Activated gamma-delta T cell (primary cell): ENCODE data around the gene GNAZ.
A peak's percentile ranks its signal among the peaks of the same experiment; 100 is the strongest.

Source experiments
- DNase-seq: peaks from one replicate; lab custom pipeline; 2025; lab: John Stamatoyannopoulos, UW

The GNAZ gene

DNA sequence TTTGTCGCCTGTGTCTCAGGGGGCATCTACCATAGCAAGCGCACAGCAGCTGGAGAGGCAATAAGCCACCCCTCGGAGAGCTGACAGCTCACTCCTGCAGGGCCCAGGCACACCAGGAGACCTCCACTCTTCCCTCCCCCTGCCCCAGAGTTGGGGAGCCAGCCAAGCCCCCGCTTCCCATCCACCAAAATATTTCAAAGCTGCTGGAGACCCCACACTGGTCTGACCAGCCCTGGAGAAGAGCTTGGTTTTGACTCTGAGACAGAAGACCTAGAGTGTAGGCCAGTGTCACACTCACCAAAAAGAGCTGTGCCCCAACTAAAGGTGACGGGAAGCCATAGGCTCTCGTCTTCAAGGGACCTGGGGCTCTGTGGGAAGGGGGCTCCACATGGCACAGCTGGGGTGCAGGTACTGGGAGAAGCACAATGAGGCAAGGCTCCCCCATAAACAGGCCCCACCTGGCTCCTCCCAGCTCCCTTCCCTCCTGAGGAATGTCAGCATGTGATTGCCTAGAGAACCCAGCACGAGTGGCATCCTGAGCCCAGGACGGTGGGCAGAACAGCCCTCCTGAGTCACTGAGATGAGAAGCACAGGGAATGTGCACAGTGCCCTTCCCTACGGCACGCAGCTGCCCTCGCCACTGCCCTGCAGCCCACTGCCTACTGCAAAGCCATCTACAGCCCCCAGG lies 5.8 kb upstream of the GNAZ start:
- no peak for DNase-seq

DNA sequence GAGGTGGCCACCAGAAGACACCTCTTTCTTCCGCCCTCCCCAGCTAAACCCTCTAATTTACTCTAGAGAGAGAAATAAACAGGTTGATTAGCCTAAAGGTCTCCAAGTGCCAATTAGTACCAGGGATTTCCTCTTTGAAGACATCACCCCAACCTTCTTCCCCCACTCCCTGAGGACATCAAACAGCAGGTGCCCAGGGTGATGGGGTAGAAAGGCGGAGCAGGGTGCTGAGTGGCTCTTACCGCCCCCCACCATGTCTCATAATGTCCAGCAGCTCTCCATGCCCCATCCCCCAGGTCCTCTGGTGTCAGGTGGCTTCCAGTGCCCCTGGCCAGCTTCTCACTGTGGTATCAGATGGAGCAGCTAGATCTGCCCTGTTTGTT lies 5.3 kb upstream of the GNAZ start:
- DNase-seq: no peak

DNA sequence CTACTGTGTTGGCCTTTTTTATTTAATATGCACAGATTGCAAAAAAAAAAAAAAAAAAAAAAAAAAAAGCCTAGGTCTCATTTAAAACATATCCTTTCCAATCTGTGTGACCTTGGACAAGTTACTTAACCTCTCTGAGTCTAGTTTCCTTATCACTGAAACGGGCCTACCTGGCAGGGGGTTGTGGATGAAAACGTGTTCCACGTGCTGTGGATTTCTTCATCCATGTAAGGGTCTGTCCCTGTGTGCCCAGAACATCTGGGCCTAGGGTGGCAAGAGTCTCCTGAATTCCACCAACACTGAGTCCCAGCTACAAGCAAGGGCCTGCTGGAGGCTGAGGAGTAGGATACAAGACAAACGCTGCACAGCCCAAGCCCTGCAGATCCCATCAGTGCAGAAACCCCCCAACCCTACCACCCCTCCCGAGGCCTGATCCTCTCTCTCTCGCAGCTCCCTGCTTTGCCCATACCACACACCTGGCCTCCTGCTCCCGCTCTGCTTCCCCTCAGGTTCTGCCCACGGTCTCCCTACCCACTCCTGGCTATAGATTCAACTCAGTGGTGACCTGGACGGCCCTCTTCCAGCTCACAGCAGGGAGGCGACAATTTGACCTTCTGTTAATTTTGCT lies 4.7 kb upstream of the GNAZ start:
- no peak for DNase-seq

DNA sequence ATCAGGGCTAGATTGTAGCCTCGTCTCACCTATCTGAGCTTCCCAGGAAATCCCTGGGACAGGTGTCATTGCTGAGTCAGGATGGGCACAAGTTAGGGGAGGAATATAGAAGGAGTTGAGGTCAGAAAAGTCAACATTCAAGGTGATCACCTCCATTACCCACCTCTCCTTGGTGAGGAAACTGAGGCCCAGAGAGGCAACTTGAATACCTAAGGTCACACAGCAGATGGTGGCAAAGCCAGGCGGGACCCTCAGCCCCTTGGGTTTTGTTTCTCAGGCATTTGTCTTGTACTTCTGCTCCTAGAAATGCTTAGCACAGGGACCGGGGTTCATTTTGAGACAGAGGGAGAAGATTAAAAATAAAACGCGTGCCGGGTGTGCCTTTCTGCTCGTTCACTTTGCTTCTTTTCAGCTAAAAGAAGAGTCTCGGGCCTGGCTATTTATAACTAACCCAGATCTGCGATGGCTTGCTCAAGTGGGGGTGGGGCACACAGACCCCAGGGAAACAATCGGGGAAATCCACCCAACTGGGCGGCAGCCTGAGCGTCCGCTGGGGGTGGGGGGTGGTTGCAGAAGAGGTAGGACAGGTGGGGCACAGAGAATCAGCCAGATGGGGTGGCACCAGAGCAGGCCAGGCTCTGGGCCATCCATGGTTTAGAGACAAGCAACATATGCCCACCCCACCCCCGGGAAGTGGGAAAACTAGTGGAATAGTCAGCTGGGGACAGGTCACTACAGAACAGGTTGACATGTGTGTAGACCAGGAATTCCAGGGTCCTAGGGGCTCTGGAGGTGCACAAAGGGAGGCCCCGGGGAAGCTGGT lies 3.9 kb upstream of the GNAZ start:
- DNase-seq: no peak

DNA sequence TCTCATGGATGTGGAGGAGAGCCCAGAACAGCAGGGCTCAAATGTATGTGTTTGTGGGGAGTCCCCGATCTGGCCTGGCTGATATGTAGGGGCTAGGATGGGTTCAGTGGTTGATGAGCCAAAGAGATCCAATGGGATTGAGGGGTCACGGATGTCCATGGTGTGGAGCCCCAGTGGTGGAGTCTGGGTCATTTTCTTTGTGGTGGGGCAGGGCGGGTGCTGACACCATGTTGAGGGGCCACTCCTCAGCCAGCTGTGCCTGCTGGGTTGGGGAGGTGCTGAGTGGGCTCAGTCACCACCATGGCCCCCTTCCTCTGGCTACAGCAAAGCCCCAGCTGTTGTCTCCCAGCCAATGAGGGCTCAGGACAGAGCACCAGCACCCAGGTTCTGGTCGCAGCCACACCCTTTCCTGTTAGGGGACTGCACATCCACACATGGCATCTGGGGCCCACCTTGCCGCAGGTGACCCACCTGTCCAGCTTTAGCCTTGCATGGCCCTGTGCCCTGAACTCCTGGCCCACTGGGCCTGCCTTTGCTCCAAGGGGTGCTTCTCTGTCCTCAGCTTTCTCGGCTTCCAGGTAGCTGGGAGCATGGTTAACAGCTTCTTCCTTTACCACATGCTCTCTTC lies 3.2 kb upstream of the GNAZ start:
- no peak for DNase-seq

DNA sequence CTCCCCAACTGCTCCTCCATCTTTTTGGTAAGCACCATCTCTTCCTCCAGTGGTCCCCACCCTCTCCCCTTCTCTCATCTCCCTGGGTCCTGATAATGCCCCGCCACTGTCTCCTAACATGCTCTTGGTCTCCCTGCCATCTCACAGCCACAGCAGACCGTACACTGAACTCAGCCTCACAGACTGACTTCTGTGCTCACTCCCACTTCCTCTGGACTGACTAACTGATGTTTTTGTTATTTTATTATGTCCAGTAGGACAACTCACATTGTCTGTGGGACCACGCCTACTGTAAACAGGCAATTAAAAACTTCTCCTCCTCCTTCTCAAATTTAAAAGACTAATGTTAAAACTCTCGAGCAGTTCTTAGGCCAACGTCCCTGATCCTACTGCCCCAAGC lies 2.6 kb upstream of the GNAZ start:
- no peak for DNase-seq

DNA sequence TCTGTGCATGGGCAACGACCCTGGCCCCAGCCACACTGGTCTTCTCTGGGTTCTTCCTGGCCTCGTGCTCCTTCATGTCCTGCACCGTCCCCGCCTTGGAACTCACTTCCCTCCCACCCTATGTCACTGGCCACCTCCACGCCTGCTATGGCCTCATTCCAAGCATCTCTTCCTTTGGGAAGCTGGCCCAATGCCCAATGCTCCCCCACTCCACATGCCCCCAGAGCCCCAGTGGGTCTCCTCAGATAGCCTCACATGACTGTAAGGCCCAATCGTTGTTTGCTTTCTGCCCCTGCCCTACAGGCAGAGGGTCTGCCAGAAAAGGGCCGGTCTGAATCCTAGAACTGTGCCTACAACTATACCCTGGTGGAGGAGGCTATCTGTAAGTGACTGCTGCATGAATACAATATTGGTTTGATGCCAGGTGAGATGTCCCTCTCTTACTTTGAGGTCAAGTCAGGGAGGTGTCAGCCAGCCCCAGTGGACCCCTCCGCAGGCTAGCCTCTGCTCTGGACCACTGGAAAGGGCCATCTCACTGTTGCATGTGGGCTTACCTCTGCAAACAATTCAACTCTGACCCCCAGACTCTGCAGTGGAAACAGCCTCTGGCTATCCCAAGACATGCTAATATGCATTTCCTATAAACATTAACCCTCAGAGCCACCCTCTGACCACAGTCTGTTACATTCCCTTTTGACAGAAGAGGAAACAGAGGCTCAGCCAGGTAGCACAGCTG lies 2.1 kb upstream of the GNAZ start:
- DNase-seq: no peak

DNA sequence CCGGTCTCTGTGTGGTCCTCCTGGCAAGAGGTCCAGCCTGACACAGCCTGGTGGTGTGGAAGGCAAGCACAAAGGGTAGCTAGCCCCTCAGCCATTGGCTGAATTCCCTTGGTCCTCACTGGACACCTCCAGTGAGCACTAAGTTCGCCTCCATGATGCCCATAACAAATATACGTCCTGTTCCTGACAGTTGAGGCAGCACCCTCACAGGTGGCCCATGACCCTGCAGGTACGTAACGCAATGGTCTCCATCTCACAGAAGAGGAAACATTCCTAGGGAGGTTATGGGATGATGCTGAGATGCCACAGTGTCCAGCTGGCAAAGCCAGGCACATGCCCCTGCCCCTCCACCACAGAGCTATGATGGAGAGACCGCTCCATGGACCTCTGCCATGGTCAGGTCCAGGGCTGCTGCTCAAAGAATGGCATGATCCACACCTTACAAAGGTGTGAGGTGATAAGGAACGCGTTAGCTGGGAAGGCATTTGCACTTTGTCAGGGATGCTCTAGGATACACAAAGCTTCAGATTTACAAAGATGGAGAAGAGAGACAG lies 1.4 kb upstream of the GNAZ start:
- DNase-seq: no peak

DNA sequence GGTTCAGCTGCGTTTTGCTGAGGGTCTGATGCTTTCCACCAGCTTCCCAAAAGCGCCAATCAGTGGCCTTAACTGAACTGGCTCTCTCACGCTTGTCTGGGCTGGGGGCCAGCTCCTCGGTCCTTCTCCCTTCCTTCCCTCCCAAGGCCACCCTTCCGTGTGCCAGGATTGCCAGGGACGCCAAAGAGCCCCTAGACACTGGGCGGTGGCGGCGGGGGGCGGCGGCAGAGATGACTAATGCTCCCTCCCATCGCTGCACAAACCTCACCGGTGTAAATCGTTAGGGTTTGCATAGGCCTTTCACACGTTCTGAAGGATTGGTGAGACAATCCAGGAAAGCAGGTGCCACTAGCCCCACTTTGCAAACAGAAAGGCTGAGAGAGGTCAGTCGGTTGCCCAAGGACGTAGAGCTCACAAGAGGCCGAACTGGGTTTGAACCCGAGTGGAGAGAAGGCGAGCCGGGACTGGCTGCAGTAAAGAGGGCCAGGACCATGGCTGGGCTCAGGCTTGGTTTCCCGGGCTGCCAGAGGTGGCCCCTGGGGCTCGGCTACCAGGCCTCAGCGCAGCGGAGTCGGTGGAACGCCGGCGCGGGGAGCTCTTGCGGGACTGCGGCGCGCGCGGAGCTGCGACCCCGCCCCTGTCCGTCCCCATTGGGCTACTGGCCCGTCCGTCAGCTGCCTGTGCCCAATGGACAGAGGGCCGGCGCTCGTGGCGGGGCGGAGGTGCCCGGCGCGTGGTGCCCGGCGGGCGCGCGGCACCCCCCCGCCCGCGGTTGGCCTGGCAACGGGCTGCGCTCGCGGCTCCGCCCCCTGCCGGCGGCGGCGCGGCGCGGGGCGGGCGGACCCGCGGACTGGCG lies 589 bp upstream of the GNAZ start:
- DNase-seq: peak; percentile 89

DNA sequence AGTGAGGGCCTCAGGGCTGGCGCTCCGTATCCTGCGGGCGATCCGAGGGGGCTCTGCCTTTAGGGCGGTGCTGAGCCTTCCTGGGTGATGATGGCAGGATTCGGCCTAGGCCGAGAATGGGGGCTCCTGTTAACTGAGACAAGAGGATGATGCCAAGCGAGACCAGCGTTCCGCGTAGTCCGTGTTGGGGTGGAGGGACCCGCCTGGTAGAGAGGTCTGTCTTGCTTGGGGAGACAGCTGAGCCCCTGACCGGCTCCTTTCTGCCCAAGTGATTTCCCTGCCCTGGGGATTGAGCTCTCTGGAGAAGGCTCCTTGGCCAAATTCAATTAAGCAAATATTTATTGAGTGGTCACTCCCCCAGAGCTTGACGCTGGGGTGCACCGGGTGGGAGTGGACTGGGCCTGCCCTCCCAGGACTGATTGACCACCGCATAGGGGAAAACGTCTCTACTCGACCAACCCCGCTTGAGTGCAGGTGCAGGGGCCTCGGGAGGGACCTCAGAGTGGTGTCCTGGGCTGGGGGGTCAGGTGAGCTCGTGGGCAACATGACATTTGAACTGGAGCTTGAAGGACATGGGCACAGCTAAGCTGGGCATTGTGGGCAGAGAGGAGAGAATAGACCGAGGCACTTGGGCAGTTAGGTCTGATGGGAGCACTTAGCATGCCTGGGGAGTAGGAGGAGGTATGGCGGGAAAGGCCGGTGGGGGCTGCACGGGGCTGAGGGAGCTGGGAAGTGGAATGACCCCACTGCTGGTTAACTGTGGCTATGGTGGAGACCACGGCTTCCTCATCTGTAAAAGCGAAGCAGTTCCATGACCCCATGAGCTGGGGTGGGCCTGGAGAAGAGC lies 1.1 kb downstream of the GNAZ start:
- no peak for DNase-seq

DNA sequence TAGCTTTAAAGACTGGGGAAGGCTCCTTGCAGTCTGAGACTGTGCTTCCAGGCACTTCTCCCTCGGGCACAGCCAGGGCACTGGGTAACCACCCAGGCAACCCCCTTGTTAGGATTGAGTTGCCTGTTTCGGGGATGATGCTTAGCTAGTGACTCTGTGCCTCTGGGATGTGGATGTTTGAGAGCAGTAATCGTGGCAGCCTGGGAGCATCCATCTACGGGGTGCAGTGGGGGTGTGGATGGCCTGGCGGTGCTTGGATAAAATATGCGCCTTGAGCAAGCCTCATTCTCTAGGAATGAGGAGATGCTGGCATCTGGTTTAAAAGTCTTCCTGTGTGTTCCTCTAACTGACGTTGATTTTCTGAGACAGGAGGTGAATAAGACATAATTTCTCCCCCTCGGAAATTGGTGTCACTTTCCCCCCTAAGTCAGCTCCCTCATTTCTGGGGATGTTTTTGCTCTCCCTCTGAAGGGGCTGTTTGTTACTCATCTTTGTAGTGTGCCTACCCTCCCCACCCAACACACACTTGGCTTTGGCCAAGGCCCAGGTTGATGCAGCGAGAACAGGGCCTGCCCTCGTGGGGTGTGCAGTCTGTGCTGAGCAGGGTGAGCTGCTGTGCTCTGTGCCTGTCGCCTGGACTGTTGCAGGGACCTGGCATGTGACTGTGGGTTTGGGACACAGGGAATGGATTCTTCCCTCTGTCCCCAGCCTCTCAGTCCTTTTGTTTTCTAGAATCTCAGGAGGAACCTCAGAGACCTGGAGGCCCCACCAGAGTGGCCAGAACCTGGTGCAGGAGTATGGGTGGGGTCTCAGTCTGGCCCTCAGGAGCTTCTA lies 2.0 kb downstream of the GNAZ start:
- no peak for DNase-seq

DNA sequence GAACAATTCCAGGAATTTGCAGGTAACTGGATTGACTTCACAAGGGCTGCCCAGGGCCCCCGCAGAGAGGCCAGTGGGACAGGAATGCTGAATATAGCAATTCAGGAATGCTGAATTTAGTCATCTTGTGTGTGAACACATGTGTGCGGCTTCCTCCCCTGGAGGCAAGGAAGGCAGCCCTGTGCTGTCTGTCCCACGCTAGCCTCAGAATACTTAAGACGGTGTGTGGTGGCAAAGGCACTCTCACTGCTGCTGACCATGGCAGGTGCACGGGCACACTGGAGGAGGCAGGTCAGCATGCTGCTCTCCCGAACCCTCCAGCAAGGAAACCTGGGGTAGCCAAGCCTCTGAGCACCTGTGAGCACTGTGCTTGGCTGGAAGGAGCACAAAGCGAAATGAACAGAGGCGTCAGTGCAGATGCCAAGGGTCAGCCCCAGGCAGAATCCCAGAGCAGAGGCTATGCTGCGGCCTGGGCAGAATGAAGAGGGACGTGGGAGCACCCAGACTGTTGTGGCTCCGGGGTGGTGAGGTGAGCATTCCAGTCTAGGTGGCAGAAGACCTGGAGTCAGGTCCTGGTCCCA lies 2.7 kb downstream of the GNAZ start:
- no peak for DNase-seq

DNA sequence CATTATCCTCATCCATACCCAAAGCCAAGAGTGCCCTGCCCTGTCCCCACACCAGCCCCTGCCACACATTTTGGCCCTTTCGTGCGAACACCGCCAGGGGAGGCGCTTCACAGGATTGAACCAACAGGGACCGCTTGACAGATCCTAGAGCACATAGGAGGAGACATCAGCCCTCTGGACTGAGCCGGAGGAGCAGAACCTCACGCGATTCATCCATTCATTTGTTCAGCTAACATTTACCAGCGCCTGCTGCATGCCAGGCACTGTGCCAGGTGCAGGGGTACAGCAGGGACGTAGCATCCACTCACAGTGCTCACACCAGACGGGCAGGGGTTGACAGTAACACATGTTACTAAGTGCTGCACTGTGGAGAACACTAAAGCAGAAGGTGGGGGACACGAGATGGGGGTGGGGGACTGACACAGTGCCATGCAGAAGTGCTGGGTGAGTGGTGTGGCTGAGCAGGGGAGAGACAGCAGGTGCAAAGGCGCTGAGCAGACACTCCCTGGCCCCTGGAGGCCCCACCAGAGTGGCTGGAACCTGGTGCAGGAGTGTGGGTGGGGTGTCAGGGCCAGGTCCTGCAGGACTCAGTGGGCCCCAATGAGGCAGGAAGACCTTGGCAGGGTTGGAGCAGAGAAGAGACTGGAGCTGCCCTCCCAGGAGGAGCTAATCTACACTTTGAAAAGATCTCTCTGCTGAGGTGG lies 3.4 kb downstream of the GNAZ start:
- no peak for DNase-seq

DNA sequence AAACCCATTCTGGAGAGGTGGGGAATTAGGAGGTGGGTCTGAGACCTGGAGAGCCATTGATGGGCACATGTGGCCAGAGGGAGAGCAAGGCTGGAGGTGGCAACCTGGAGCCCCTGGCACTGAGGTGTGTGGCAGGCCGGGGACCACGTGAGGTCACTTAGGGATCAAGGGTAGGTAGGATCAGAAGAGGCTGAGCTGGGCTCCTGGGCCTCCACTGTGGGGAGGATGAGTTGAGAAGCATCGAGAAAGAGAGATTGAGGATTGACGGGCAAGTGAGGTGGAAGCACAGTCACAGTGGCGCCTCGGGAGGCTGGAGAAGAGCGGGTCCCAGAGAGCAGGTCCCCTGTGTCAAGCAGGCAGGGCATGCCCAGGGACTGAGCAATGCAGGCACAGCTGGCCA lies 4.1 kb downstream of the GNAZ start:
- no peak for DNase-seq

DNA sequence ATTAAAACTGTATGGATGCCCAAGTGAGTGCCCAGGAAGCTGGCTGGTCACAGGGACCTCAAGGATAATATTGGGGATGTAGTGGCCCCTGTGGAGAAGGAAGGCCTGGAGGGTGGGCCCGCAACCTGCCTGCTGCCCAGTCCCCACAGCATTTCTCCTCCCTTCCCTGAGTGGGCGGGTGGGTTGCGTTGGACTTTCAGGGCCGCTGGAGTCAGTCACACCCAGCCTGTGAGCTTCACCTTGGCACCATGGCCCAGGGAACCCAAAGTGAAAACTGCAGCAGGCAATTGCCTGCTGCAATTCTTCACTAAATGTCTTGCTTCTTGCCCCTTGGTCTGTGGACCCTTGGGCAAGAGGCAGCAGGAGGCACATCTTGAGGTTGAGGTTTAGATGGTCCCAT lies 4.7 kb downstream of the GNAZ start:
- DNase-seq: no peak

DNA sequence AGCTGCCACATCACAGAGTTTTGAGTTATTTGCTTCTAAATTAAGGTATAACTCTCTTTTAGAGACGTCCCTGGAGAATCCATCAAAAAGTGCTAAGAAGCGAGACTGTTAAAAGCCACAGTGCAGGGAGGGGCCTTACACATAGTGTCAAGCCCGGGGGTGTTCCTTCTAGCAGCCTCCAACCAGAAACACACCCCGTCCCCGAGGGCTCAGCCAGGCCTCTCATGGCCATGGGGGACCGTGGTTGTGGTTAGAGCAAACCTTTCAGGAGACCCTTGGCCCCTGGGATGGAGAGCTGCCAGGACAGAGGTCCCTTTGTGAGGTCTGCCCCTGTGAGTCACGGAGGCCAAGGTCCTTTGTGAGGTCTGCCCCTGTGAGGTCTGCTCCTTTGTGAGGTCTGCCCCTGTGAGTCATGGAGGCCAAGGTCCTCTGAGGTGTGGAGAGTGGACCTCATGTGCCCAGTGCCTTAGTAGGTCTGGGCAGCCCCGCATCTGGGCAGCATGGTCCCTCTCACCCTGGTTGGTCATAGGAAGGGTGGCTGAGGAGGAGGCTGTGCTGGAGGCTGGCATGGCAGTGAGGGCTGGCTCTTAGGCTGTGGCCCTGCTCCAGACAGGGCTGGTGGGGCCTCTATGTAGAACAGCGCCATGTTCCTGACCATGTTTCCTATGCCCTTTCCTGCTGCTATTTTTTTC lies 5.4 kb downstream of the GNAZ start:
- DNase-seq: no peak

DNA sequence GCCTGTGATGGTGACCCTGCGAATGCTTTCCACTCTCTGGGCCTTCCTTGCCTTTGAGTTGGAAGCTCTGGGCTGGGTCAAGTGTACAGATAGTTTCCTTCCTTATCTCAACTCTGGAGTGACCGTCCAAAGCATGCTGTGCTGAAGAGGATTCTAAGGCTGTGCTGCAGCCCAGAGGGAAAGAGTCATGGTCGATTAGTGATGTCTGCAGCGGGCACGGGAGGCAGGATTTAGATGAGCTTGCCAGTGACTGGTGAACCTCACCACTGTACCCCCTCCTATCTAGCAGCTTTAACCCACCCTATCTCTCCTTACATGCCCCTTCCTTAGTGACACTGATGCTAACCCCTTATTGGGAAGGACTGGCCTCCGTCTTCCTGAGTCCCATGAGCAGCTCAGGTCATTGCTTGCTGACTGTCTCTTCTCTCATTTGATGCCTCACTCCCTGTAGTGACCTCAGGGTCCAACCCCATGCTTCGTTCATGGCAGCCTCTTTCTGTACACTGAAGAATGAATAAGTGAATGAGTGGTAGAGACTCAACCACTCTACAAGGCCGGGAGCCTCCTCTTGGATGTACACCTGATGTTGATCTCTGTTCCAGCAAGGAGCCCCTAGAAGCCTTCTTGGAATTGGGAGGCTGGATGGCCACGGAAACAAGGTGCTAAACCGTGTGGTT lies 6.7 kb downstream of the GNAZ start:
- no peak for DNase-seq
